ENCODE results near the gene GNPTG. TPM values are rescaled to one million over a fixed set of nuclear protein-coding genes. Genes with fewer than 3 reads are reported as not detected.

Gene GNPTG
- total RNA-seq, 1 experiment from 2014 or later: 29.4 TPM

GRCh38 chr16:1320097-1320496, 31.6 kb upstream of the GNPTG start:
- no peak overlapping the region for H3K9ac ChIP-seq (ENCODE audit: extremely low read depth, insufficient read length, low read length)
- no peak overlapping the region for H3K4me2 ChIP-seq (ENCODE audit: insufficient read depth, insufficient read length, low read length)
- H2BK12ac ChIP-seq (ENCODE audit: insufficient read length, low read depth, low read length): no peak overlapping the region
- no peaks in the 10 kb centered on the region for H3K27me3 ChIP-seq (ENCODE audit: insufficient read depth, low read length)
- no peak overlapping the region for H3K27ac ChIP-seq (ENCODE audit: insufficient read length, low read depth, low read length)
- Mint-ChIP-seq H3K4me1 (peaks cover 0 to 4% of the 10 kb centered on the region in 2 experiments; a peak in 1 of 4 replicates), H3K9me3 (no peaks in the 10 kb centered on the region), H3K36me3 (ENCODE audit: insufficient read depth in 1 of 3, low read depth in 3 of 3) (peaks cover 48 to 91% (median 77%) of the 10 kb centered on the region in 3 experiments), H3K4me3 (no peak overlapping the region), H3K27me3 (ENCODE audit: low read depth) (no peaks in the 10 kb centered on the region), H3K27ac (no peak overlapping the region)
- no peak overlapping the region for H2BK5ac ChIP-seq (ENCODE audit: insufficient read length, low read length)
- H3K79me2 ChIP-seq (ENCODE audit: insufficient read depth, low read length): peaks cover 2% of the 10 kb centered on the region; the same call in 1 of the 2 replicates
- no peaks in the 10 kb centered on the region for H4K20me1 ChIP-seq (ENCODE audit: control insufficient read depth, insufficient read depth, insufficient read length)
- H3K4me1 ChIP-seq (ENCODE audit: insufficient read depth, low read length): no peaks in the 10 kb centered on the region
- no peak overlapping the region for H2AFZ ChIP-seq (ENCODE audit: low read length)
- H2AK5ac ChIP-seq (ENCODE audit: insufficient read length, low read length): no peak overlapping the region
- H3K14ac ChIP-seq (ENCODE audit: insufficient read depth, low read length): no peak overlapping the region
- WGBS (ENCODE audit: extremely low coverage, insufficient read length, low lambda C conversion rate): no CpG with 5 or more reads among the region's 12 CpGs
- H2BK15ac ChIP-seq (ENCODE audit: low read depth, low read length): no peak overlapping the region
- no peak overlapping the region for H4K91ac ChIP-seq (ENCODE audit: insufficient read length, low read depth, low read length)
- no peak for DNase-seq
- no peaks in the 10 kb centered on the region for H3K79me1 ChIP-seq (ENCODE audit: insufficient read depth, low read depth, low read length, poor library complexity, severe bottlenecking)
- H3K23me2 ChIP-seq (ENCODE audit: insufficient read length, low read depth, low read length, poor library complexity, severe bottlenecking): no peaks in the 10 kb centered on the region
- no peak overlapping the region for H3K18ac ChIP-seq (ENCODE audit: insufficient read length, low read depth, low read length)
- TF ChIP-seq CTCF (conservative IDR thresholded peaks at IDR 0.05): no peak
- no peak overlapping the region for H2BK20ac ChIP-seq (ENCODE audit: low read depth, low read length, poor library complexity, severe bottlenecking)
- H4K5ac ChIP-seq (ENCODE audit: insufficient read length, low read depth, low read length): no peak overlapping the region
- no peak overlapping the region for H3T11ph ChIP-seq (ENCODE audit: low read length)
- H3K56ac ChIP-seq (ENCODE audit: insufficient read length, low read depth, low read length): no peak overlapping the region
- no peak overlapping the region for H3K23ac ChIP-seq (ENCODE audit: insufficient read length, low read depth, low read length)
- no peaks in the 10 kb centered on the region for H3K9me3 ChIP-seq (ENCODE audit: control insufficient read depth, low read depth, low read length)
- H2BK120ac ChIP-seq (ENCODE audit: low read depth, low read length, poor library complexity, severe bottlenecking): no peak overlapping the region
- H4K8ac ChIP-seq (replicated peaks; ENCODE audit: insufficient read length, low read depth, low read length): no peak overlapping the region
- H3K4ac ChIP-seq (ENCODE audit: low read depth, low read length): no peak overlapping the region
